T-helper 1 cell treated with Interleukin-12 subunit alpha and Interleukin-12 subunit beta and Interleukin-4 antibody, amounts not matched to agents 30 ng/mL and 1 ng/mL, for 36 hours (primary cell): ENCODE data around the gene MAML3. TPM values are rescaled to one million over a fixed set of nuclear protein-coding genes. Genes with fewer than 3 reads are reported as not detected.
"Not testable (repeated sequence)": the region's sequence is repeated elsewhere in the genome, so short reads cannot be mapped to it uniquely, and the experiment has no call there.

Experiments
- intact Hi-C: fragments of 100-400 bp; cut with micrococcal nuclease; formaldehyde crosslinking; loops from one replicate; pipeline ENCODE4 v1.15.1; 2024
- total RNA-seq: library from RNA; stranded (reverse); gene quantifications from 2 replicates; pipeline ENCODE4 v1.2.3, GENCODE V29; 2022

MAML3 gene
- total RNA-seq, 1 donor from 2014 or later: 0.83 TPM

- intact Hi-C loops: no loop called here
Observed at GRCh38 chr4:139718833-139719232, 435.2 kb downstream of the MAML3 start.

GRCh38 chr4:139718358-139718757 is 435.6 kb downstream of the MAML3 start:
- intact Hi-C loops: no loop called here

- intact Hi-C loops: no loop called here
Observed at GRCh38 chr4:139715746-139716391, 438.1 kb downstream of the MAML3 start.

DNA sequence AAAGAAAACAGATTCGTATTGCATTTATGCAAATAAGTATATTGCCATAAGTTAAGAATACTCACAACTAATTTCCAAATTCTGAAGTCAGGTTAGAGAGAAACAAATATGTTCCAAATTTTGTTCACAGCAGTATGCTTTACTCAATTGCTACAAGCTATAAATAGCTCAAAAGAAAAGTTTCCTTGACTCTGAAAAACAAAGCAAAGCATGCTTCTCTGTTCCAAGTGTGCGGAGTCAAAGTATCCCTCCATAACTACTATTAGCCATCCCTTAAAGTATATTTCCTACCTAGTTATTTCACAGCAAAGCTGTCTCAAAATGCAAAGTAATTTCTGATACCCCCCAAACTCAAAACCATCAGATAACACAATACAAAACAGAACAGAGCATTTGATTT is 441.1 kb downstream of the MAML3 start:
- intact Hi-C loops: no loop called here

DNA sequence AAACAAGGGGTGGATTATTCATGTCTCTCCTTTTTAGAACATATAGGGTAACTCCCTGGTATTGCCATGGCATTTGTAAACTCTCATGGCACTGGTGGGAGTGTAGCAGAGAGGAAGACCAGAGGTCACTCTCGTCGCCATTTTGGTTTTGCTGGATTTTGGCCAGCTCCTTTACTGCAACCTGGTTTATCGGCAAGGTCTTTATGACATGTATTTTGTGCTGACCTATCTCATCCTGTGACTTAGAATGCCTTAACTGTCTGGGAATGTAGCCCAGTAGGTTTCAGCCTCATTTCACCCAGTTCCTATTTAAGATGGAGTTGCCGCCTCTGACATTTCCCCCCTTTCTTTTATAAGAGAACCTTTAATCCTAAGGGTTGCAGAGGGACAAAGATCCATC is 442.5 kb downstream of the MAML3 start:
- intact Hi-C loops: no loop called here

DNA sequence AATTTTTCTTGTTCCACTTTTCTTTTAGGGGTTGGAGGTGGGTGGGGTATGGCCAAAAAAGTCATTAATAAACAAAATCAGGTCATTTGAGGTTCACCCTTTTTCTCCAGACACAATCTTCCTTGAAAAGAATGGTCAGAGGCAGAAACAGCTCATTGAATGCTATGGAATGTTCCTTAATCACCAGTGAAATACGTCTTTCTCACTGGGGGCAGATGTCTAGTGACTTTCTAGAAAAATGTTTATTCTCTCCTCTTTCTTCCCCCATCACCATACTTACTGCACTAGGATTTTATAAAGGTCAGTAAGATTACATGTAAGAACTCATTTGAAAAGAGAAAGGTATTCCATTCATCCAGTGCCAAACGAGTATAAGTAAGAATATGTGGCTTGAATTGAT is 443.9 kb downstream of the MAML3 start:
- intact Hi-C loops: no loop called here

DNA sequence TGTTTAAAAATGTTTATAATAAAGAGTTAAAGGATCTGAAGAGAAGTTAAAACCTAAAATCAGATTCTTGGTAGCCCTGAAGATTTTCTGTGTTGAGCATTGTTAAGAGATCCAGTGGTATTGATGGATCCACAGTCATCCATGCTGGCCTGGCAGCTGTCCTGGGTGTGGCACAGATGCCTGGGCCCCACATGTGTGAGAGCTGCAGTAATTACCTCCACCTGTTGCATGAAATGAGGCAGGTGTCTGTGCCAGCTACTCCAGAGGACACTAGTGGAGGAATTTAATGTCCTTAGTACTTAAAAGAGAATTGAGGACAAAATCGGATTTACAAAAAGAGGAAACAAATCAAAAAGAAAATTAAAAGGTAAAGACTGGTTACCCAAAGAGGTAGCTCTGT is 444.3 kb downstream of the MAML3 start:
- intact Hi-C loops: no loop called here

- intact Hi-C loops: no loop called here
Observed at GRCh38 chr4:139704915-139705485, 449.0 kb downstream of the MAML3 start.

- intact Hi-C loops: loop anchor here (2.0 kb wide), 1 partner anchor 44 kb away; no protein-coding TSS in a partner anchor
Observed at GRCh38 chr4:139700568-139700967, 453.4 kb downstream of the MAML3 start.

- intact Hi-C loops: not testable (repeated sequence)
Observed at GRCh38 chr4:139698167-139698925, 455.6 kb downstream of the MAML3 start.

- intact Hi-C loops: no loop called here
Observed at GRCh38 chr4:139696491-139696890, 457.5 kb downstream of the MAML3 start.

GRCh38 chr4:139694522-139695107 is 459.4 kb downstream of the MAML3 start:
- intact Hi-C loops: no loop called here

DNA sequence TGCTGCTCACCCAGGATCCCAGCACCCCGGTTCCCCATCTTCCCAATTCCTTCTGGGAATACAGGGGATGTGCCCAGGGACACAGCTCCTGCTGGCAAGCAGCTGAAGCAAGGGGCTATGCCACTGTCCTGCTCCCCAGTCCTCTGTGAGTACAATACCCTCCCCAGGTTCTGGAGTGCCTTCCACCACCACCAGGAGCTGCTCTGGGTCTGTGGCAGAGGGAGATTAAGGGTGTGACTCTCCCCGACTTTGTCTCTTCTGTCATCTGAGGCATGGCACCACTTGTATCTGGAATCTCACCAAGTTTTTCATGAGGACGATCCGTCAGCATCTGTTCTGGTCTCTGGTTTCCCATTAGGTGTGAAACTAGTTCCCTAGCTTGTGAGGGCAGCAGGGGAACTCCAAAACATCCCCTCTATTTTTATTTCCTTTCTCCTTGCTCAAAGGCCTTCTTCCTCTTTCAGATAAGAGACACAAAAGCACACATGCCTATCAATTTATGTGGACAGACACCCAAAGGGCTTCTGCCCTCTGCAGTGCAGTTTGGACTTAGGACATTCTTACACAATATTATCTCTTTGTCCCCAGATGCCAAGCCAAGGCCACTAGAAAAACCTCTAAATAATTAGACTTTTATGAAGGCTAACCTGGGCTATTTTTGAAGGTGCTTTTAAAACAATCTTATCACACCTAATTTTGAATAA is 461.5 kb downstream of the MAML3 start:
- intact Hi-C loops: no loop called here

- intact Hi-C loops: no loop called here
Observed at GRCh38 chr4:139690419-139690818, 463.6 kb downstream of the MAML3 start.

GRCh38 chr4:139689093-139689722 is 464.8 kb downstream of the MAML3 start:
- intact Hi-C loops: no loop called here

DNA sequence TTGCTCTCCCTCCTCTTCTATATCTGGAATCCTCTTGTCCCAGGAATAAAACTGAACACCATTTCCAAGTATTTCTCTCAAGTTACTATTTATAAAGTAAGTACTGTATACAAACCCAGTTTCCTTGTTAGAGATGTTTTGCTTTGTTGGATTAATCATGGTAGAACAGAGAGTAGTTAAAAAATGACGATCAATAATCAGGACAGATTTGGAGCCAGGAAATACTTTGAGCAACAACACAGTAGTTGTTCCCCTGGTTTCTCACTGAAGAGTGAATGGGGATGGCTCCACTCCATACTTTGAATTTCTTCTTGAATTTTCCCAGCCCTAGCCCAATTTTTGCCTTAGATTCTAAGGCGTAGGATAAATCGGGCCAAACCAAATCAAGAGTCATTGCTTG is 467.0 kb downstream of the MAML3 start:
- intact Hi-C loops: no loop called here

DNA sequence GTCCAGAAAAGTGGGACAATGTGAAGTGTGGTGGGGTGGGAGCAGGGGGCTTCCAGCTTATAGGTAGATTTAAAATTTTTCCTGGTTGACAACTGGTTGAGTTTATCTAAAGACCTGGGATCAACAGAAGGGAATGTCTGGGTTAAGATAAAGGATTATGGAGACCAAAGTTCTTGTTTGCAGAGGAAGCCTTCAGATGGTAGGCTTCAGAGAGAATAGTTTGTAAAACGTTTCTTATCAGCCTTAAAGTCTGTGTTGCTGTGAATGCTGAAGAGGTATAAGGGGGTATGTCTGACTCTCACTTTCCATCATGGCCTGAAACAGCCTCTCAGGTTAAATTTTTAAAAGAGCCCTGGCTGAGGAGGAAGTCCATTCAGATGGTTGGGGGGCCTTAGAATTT is 467.9 kb downstream of the MAML3 start:
- intact Hi-C loops: no loop called here

DNA sequence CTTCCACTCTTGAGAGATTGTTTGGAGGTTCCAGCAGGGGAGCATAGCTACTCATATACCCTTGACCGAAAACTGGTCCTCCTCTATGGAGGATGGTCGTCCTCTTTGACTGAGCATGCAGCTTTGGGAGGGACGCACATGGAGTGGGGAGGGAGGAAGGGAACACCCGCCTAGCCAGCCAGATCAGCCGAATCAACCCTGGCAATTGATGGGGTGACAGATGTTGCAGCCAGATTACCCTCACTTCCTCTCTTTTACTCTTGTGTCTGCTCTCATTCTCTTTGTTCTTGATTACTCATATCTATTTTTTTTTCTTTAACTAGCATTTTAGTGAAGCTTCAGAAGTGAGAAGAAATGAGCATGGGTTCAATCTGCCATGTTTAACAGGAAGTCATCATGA is 468.8 kb downstream of the MAML3 start:
- intact Hi-C loops: loop anchor here (1.0 kb wide), 1 partner anchor 28 kb away; no protein-coding TSS in a partner anchor

DNA sequence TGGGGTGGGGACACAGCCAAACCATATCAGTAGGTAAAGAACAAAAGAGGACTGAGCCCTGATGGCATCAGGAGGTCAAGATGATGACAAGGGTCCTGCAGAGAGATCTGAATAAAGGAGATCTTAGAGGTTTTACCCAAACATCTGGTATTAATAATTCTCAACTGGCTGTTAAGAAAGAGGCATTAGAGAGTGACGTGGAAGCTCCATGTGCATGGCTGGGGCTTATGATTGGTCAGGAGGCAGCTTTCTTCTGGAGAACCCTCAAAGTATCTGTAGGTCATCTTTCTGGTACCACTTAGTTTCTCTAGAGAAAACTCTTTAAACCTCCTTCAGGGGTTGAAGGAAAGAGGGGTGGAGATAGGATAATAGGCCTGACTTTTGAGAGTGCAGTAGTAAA is 469.6 kb downstream of the MAML3 start:
- intact Hi-C loops: no loop called here

GRCh38 chr4:139682741-139683151 is 471.2 kb downstream of the MAML3 start:
- intact Hi-C loops: no loop called here

- intact Hi-C loops: no loop called here
Observed at GRCh38 chr4:139682309-139682708, 471.7 kb downstream of the MAML3 start.
